8988T (cell line): ENCODE measurements around the gene UTS2.

Experiments used
- DNase-seq: peaks from one replicate; pipeline ENCODE4 v3.0.0; 2011

The UTS2 gene

DNA sequence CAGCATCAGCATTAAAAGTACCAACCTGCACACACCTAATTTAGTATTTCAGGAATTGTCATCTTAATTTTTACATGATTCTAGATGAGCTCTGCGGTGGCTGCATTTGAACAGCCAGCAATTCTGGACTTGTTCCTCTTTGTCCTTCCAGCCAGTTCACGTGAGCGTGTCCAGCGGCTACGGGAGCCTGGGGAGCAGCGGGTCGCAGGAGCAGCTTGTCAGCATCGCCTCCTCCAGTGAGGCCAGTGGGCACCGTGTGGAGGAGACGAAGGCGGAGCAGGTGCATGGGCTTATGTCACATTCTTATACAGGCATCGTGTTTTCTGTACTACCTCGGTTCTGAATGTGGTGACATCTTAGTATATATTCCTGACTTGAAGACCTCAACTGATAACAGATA, 43.1 kb downstream of the UTS2 start:
- no peak for DNase-seq

DNA sequence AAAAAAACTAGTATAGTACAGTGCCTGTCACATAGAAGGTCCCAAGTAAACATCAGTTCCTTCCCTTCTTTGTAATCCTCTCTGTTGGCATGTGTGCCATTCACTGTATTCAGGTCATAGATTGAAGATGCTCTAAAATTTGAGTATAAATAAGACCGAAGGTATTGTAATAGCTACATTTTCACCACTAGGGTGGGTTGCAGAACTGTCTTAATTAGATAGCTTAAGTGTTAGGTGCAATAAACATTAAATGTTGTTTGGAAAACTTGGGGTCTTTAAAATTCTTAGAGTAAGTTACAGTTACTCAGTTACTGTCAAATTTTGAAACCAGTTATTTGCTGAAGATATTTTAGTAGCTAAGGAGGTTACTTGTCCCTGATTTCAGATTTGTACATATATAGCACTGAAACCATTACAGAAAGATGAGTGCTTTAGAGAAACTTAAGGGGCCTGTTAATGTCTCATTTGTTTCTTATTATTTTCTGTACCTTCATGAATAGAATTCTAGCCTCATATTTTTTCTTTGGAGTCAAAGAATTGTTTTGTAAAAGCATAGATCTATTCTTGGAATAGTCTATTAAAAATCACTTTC, 44.5 kb downstream of the UTS2 start:
- no peak for DNase-seq

DNA sequence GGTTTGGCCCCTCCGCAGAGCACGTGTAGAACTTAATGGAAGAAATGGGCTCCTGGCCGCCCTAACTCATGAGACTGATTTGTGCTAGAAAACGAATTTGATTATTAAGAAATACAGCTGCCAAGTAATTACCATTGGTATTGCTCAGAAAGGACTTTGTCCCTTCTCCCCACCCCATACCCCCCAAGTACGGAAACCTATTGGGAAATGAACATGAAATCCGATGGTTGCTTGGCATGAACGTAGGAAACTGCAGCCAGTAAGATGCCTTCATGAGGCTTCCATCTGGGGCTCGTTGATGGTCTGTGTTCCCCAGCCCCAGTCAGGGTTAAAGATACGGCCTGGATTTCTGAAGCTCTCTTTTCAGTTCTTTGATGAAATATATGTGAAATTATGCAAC, 47.4 kb downstream of the UTS2 start:
- no peak for DNase-seq
